ENCODE results near the gene LRP1B.

Gene LRP1B

DNA sequence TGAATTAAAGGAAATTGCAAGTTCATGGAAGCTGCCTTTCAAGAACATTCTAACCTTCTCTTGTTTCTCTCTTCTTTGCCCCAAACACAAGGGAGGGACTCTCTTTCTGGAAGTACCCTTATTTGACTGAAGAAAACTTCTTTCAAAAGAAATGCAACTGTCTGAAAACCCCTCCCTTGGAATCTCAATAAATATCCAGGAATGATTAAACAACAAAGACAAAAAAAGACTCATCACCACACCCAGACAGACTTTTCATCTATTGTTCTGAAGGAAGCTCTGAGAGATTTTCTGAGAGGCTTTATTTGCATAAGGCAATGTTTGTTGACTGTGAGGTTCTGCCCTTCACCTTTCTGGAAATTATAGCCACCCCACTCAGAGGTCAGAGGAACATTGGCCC is 1260.9 kb downstream of the LRP1B start:
- Mint-ChIP-seq H3K27ac (no peak overlapping the region), H3K4me1 (no peaks in the 10 kb centered on the region), H3K27me3 (no peaks in the 10 kb centered on the region), H3K36me3 (no peaks in the 10 kb centered on the region), H3K4me3 (no peak overlapping the region), H3K9me3 (peaks cover 13% of the 10 kb centered on the region)

DNA sequence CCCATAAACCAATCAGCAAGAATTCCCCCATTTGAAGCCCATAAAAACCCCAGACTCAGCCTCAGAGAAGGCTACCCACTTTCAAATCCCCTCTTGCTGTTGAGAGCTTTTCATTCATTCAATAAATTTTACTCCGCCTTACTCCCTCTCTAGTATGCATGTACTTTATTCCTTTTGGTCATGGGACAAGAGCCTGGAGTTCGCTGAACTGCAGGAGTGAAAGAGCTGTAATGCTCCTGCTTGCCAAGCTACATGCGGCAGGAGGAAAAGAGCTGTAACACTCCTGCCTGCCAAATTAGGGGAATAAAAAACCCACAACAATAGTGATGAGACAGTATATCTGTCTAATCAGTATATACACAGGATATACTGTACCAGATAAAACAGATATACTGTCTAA is 1261.7 kb downstream of the LRP1B start:
- Mint-ChIP-seq H3K4me1 (no peaks in the 10 kb centered on the region), H3K4me3 (no peak overlapping the region), H3K9me3 (peaks cover 13% of the 10 kb centered on the region), H3K27ac (no peak overlapping the region), H3K36me3 (no peaks in the 10 kb centered on the region), H3K27me3 (no peaks in the 10 kb centered on the region)

DNA sequence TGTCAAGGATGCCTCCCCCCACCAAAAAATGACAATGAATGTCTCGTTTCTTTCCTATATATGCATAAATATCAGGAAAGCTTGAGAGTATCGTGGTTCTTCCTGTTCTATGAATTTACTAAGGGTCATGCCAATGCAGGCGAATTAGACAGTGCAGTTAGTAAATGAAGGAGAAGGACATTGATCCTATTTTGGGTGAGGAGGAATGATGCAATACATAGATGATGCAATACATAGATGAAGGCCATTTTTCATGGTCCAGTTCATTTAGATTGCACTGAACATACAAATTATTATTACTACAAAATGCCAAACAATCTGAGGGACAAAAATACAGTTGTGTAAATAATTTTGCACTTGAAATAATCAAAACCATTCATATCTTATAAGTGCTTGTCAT is 1265.0 kb downstream of the LRP1B start:
- Mint-ChIP-seq H3K36me3 (no peaks in the 10 kb centered on the region), H3K4me1 (no peaks in the 10 kb centered on the region), H3K27ac (no peak overlapping the region), H3K27me3 (no peaks in the 10 kb centered on the region), H3K4me3 (no peak overlapping the region), H3K9me3 (peaks cover 13% of the 10 kb centered on the region)

DNA sequence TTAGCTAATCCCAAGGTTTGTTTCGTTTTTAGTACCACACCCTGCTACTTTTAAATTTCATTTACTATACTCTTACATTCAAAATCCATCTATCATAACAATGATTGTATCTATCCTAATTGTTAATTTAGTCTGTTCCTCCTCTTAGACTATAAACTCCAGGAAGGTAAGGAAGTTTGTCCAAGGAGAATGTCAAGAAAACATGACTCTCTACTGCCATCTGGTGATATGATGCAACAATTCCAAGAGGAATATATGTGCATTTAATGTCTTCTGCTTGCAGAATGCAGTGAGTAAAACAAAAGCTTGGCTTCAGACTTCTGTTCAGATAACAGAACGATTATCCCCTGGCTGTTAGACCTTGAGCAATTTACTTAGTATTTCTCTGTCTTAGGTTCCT is 1267.1 kb downstream of the LRP1B start:
- no peaks in the 10 kb centered on the region for H3K27me3 Mint-ChIP-seq
- H3K9me3 Mint-ChIP-seq, result peaks cover 7% of the 10 kb centered on the region
- H3K4me3 Mint-ChIP-seq, result no peak overlapping the region
- no peaks in the 10 kb centered on the region for H3K36me3 Mint-ChIP-seq
- no peak overlapping the region for H3K27ac Mint-ChIP-seq
- H3K4me1 Mint-ChIP-seq, result no peaks in the 10 kb centered on the region

DNA sequence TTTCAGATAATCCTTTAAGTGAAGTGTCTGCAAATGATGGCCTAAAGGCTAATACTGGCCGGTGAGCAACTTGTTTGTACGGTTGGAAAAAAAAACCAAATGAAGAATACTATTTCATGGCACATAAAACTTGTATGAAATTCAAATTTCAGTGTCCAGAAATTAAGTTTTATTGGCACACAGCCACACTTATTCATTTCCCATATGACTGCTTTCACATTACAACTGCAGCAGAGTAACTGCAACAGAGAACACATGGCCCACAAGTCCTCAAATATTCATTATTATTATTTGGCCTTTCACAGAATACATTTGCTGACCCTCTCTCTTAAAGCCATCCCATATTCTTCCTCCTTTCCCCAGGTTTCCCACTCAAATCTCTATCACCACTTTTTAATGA is 1268.6 kb downstream of the LRP1B start:
- Mint-ChIP-seq H3K4me1 (no peaks in the 10 kb centered on the region), H3K27me3 (no peaks in the 10 kb centered on the region), H3K4me3 (no peak overlapping the region), H3K36me3 (no peaks in the 10 kb centered on the region), H3K27ac (no peak overlapping the region), H3K9me3 (peaks cover 7% of the 10 kb centered on the region)

DNA sequence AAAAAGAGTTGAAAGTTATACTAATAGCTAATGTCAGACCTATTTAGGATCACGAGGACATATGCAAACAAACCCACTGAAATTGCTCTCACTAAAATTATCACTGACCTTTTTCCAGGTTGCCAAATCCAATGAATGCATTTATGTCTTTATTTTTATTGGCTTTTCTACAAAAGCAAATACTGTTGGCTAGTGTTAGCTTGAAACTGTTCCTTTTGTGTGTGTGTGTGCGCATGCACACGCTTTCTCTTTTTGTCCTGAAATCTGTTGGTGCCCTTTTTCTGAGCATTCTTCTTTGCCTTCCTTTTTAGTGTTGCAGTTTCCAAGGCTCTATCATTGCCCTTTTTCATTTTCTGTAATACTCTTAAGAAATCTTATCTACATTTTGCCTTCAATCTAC is 1269.2 kb downstream of the LRP1B start:
- no peak overlapping the region for H3K4me3 Mint-ChIP-seq
- H3K27me3 Mint-ChIP-seq, result no peaks in the 10 kb centered on the region
- peaks cover 4% of the 10 kb centered on the region for H3K9me3 Mint-ChIP-seq
- no peaks in the 10 kb centered on the region for H3K4me1 Mint-ChIP-seq
- no peak overlapping the region for H3K27ac Mint-ChIP-seq
- no peaks in the 10 kb centered on the region for H3K36me3 Mint-ChIP-seq

DNA sequence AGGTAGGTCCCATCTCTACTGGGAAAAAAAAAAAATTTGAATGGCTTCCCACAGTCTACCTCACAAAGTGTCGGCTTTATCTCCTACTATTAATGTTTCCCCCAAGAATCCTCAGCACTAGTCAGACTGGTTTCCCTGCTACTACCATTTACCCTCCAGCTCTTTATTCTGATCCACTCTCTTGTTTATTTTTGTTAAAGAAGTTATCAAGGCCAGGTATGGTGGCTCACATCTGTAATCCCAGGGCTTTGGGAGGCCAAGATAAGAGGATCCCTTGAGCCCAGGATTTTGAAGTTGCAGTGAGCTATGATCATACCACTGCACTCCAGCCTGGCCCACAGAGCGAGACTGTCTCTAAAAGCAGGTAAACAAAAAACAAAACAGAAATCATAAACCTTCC is 1275.3 kb downstream of the LRP1B start:
- H3K9me3 Mint-ChIP-seq, result no peaks in the 10 kb centered on the region
- H3K27ac Mint-ChIP-seq, result no peak overlapping the region
- H3K27me3 Mint-ChIP-seq, result no peaks in the 10 kb centered on the region
- H3K4me1 Mint-ChIP-seq, result no peaks in the 10 kb centered on the region
- H3K4me3 Mint-ChIP-seq, result no peak overlapping the region
- no peaks in the 10 kb centered on the region for H3K36me3 Mint-ChIP-seq

DNA sequence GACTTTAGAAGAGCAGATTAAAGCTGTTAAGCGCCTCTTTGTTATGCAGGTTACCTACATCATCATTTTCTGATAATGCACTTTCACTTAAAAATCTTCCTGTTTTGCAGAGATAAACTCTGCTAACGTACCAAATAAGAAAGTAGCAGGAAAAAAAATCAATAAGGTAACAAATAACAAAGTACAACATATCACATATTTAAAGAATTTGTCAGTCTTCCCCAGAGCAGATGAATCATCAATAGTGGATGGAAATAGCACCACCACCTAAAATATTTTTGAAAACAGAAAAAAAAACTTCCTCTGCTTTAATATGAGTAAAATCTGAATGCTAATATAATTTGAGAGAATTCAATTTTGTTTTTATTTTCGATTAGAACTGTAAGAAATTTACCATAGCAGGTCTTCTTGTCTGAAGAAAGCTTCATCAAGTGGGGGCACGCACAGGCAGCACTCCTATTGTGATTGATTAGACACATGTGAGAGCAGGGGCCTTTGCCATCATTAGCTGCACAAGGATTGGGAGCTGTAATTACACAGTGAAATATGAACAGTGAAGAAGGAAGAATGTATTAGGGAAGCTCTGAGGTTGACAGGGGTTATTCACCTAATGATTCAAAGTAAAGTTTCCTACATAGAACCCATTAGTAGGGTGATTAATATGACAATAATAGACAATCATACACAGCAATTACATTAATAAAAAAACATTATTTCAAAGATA is 1279.4 kb downstream of the LRP1B start:
- Mint-ChIP-seq H3K9me3 (no peaks in the 10 kb centered on the region), H3K27ac (no peak overlapping the region), H3K27me3 (no peaks in the 10 kb centered on the region), H3K4me1 (no peaks in the 10 kb centered on the region), H3K36me3 (no peaks in the 10 kb centered on the region), H3K4me3 (no peak overlapping the region)

DNA sequence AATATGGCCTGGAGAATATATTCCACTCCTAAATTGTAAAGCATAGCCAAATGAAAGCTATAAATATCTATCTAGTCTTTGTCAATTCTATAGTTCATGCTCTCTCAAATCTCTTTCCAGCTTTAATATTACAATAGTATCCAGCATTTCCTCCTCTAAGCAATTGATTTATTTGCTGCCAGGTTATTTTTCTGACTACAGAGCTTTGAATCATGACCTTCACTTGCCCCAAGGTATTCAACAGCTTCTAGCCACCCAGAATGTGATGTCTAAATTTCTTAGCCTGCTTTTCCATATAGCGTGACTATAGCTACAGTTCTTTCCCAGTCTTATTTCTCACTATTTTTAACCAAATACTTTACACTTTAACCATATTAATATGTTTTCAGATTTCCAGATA is 1287.6 kb downstream of the LRP1B start:
- H3K4me1 Mint-ChIP-seq, result no peaks in the 10 kb centered on the region
- H3K27me3 Mint-ChIP-seq, result no peaks in the 10 kb centered on the region
- H3K27ac Mint-ChIP-seq, result no peak overlapping the region
- H3K4me3 Mint-ChIP-seq, result no peak overlapping the region
- H3K36me3 Mint-ChIP-seq, result no peaks in the 10 kb centered on the region
- peaks cover 6% of the 10 kb centered on the region for H3K9me3 Mint-ChIP-seq

DNA sequence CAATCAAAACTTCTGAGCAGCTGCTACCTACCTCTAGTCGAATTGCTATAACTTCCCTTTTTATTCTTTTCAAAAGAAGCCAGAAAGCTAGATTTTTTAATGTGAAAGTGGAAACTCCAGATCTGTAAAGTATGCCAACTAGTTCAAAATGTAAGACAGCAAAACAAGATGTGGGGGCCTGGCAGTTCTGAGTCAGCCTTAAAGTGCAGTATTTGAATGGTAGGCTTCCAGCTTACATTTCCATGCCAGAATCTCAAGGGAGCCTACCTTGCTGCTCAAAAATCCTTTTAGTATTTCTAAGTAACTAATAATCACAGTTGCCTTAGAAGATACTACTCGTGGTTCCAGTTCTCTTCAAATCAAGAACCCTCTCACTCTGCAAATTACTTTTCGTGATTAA is 1288.7 kb downstream of the LRP1B start:
- Mint-ChIP-seq H3K27me3 (no peaks in the 10 kb centered on the region), H3K9me3 (peaks cover 6% of the 10 kb centered on the region), H3K27ac (no peak overlapping the region), H3K4me1 (no peaks in the 10 kb centered on the region), H3K4me3 (no peak overlapping the region), H3K36me3 (no peaks in the 10 kb centered on the region)

DNA sequence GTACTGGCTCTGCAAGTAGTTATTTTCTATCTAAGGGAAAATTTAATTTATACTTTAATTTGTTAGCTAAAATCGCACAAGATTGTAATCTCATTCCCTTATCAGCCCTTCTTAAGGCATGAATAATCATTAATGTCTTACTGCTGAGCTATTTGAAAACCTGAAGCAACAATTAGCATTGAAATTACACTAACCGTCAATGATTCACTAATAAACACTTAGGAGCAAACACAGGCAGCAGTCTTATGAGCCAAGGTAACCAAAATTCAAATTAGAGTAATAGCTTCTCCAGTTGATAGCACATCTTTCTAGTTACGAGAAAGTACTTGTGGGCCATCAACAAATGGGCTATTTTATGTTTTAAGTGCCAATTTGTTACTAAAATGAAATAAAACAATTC is 1289.7 kb downstream of the LRP1B start:
- Mint-ChIP-seq H3K27me3 (no peaks in the 10 kb centered on the region), H3K4me3 (no peak overlapping the region), H3K9me3 (peaks cover 9% of the 10 kb centered on the region), H3K4me1 (no peaks in the 10 kb centered on the region), H3K36me3 (no peaks in the 10 kb centered on the region), H3K27ac (no peak overlapping the region)

DNA sequence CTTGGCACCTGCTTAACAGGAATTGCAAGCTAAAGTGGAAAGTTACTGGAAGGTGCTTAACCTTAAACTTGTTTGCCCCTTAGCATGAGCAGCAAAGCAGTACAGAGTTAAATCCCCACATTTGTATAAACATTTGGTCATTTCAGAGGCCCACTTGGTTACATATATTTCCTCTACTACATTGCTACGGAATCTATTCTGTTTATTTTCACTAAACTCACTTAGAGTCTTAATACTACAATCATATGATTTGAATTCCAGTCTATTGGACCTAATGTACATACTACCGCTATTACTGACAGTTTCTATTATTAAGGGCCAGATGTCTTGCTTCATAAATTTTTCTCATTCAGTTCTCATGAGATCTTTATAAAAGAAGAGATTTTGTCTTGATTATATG is 1294.0 kb downstream of the LRP1B start:
- Mint-ChIP-seq H3K27me3 (no peaks in the 10 kb centered on the region), H3K9me3 (peaks cover 4% of the 10 kb centered on the region), H3K4me1 (no peaks in the 10 kb centered on the region), H3K27ac (no peak overlapping the region), H3K36me3 (no peaks in the 10 kb centered on the region), H3K4me3 (no peak overlapping the region)

DNA sequence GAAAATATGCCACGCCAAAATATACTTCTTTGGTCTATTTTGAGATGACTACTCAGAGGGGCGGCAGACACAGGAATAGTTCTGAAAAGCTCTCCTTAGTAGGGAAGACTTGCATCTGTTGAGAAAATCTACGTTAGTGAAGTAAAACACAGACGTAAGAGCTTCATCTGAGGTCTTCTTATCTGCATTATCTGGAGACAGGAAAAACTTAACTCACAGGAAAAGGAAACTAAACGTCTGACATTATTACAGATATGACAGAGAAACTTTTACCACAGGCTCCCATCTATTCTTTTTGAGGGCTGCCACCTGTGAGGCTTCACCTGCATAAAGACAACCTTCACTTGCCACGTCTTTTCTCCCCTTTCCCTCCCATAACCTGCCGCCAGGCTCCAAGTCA is 1295.7 kb downstream of the LRP1B start:
- H3K27me3 Mint-ChIP-seq, result no peaks in the 10 kb centered on the region
- no peaks in the 10 kb centered on the region for H3K4me1 Mint-ChIP-seq
- H3K36me3 Mint-ChIP-seq, result no peaks in the 10 kb centered on the region
- peaks cover 4% of the 10 kb centered on the region for H3K9me3 Mint-ChIP-seq
- no peak overlapping the region for H3K27ac Mint-ChIP-seq
- H3K4me3 Mint-ChIP-seq, result no peak overlapping the region

DNA sequence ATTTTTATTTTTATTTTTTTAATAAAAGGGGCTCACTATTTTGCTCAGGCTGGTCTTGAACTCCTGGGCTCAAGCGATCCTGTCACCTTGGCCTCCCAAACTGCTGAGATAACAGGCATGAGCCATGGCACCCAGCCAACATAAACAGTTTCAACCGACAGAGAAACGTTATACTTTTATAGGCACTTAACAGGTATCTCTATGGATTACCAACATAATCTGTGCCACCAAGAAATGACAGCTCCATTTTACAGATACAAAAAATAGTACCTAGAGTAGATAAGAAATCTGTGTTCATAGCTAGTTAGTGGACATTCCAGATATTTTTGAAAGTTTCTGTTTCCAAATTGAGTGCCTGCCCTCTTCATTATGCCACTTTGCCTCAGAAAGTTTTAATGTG is 1316.7 kb downstream of the LRP1B start:
- H3K36me3 Mint-ChIP-seq, result no peaks in the 10 kb centered on the region
- H3K27ac Mint-ChIP-seq, result no peak overlapping the region
- H3K27me3 Mint-ChIP-seq, result no peaks in the 10 kb centered on the region
- no peak overlapping the region for H3K4me3 Mint-ChIP-seq
- H3K9me3 Mint-ChIP-seq, result peaks cover 8% of the 10 kb centered on the region
- H3K4me1 Mint-ChIP-seq, result no peaks in the 10 kb centered on the region

DNA sequence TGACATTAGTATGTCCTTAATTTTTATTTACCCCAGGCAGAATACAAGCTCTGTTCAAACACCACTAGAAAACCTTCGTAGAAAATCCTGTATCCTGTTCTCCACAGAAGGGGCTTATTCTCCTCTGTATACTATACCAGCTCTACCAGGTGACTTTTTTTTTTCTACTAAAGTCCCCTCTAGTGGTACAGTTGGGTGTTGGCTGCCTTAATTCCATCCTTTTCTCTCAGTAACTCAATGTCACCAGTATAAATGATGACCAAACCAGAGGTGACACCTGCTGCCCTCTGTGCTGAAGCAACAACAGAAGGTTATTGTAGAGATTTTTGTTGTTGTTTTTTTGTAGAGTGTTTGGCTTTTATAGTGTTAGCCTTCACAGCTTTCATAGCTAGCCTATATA is 1322.0 kb downstream of the LRP1B start:
- H3K4me3 Mint-ChIP-seq, result no peak overlapping the region
- H3K4me1 Mint-ChIP-seq, result no peaks in the 10 kb centered on the region

DNA sequence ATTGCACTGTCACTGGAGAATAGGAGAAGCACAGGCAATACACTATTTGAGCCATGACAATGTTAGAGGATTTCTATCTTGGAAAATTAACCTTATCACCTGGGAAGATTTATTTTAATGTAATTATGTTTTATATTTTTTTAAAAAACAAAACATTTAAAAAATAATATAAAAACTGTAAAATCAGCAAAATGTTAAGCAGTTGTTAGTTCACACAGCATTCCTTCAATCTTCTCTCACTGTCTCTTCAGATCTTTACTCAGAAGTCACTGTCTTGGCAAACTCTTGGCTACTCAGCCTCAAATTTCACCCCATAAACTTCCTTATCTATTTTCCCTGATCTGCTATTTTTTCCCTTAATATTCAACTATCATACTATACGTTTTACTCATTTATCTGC is 1322.6 kb downstream of the LRP1B start:
- no peak overlapping the region for H3K27ac Mint-ChIP-seq
- no peaks in the 10 kb centered on the region for H3K36me3 Mint-ChIP-seq
- no peaks in the 10 kb centered on the region for H3K4me1 Mint-ChIP-seq
- H3K9me3 Mint-ChIP-seq, result peaks cover 5% of the 10 kb centered on the region
- H3K4me3 Mint-ChIP-seq, result no peak overlapping the region
- no peaks in the 10 kb centered on the region for H3K27me3 Mint-ChIP-seq

More for the DNA sequence above, 1322.0 kb downstream of the LRP1B start:
- no peaks in the 10 kb centered on the region for H3K36me3 Mint-ChIP-seq
- H3K27me3 Mint-ChIP-seq, result no peaks in the 10 kb centered on the region
- peaks cover 5% of the 10 kb centered on the region for H3K9me3 Mint-ChIP-seq
- no peak overlapping the region for H3K27ac Mint-ChIP-seq

DNA sequence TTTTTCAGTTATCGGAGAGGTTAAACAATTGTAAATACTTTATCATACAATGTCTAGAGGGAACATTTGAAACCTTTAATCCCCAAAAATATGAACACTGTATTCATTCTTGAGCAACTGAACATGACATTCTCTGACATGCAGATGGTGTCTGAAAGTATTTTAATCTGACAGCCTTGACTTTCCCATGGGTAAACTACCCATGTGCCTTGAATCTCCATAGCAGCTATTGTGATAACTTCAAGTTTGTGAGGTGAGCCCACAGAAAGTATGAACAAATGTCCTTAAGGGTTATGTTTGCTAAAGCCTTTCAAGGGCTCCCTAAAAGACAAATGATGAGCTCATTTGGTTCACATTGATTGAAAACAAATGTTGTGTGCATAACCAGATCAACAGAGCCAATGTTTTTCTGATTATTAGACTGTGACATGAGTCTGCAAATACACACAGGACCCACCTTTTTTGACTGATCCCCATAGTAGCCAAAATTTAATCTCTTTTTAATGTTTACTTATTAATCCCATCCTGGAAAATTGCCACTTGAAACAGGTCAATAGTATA is 1326.0 kb downstream of the LRP1B start:
- Mint-ChIP-seq H3K4me3 (no peak overlapping the region), H3K9me3 (peaks cover 5% of the 10 kb centered on the region), H3K27ac (no peak overlapping the region), H3K36me3 (no peaks in the 10 kb centered on the region), H3K27me3 (no peaks in the 10 kb centered on the region), H3K4me1 (no peaks in the 10 kb centered on the region)
